GM12878 (cell line): Measurements from ENCODE around the gene MTFP1. TPM values are rescaled to one million over a fixed set of nuclear protein-coding genes. Genes with fewer than 3 reads are reported as not detected.

ENCODE experiments used
- ATAC-seq: fragments of 200-7000 bp; cut with Tn5 transposase; 3 replicates; pipeline ENCODE4 v1.9.1; 2020; ENCODE audit warnings: mild to moderate bottlenecking, moderate library complexity
- BruUV-seq: library from RNA; stranded (reverse); fragments of 400-500 nt; replicated peaks from 2 replicates; lab custom pipeline; 2021; lab: Mats Ljungman, UMichigan
- CTCF ChIA-PET: fragments of 300-600 bp; sonication (Branson Sonifier 250); formaldehyde crosslinking; extraction: SDS; loops from one replicate; lab custom pipeline; 2021; ENCODE audit warnings: inconsistent platforms; lab: Yijun Ruan, JAX
- POLR2A ChIA-PET: fragments of 350-600 bp; formaldehyde crosslinking; extraction: SDS; loops from one replicate; lab custom pipeline; 2021; ENCODE audit warnings: inconsistent platforms; lab: Charles Lee
- RAD21 ChIA-PET: fragments of 300-600 bp; sonication (Branson Sonifier 250); formaldehyde crosslinking; loops from one replicate; lab custom pipeline; 2023; ENCODE audit warnings: antibody characterized with exemption; ENCODE audit not compliant: unreplicated experiment; lab: Charles Lee
- SMC1A ChIA-PET: fragments of 300-600 bp; sonication (Branson Sonifier 250); formaldehyde crosslinking; loops from one replicate; lab custom pipeline; 2023; ENCODE audit not compliant: unreplicated experiment, uncharacterized antibody; lab: Charles Lee
- DNase-seq: peaks from one replicate; pipeline ENCODE4 v3.0.0-alpha.2; 2011; ENCODE audit warnings: low read depth, low spot score
- FAIRE-seq: peaks from 3 replicates; lab custom pipeline; 2011; peaks lifted over from hg19 to GRCh38; lab: Jason Lieb, UNC
- H2AFZ ChIP-seq: 2 replicates; pipeline ENCODE4 v1.6.0; 2011; ENCODE audit warnings: low read depth, low read length, control low read depth; ENCODE audit not compliant: control insufficient read depth
- H3K27ac ChIP-seq: 2 replicates; pipeline ENCODE4 v1.5.1; 2011; ENCODE audit warnings: control low read depth; ENCODE audit not compliant: control insufficient read depth, insufficient read depth
- H3K27me3 ChIP-seq, 2 experiments: replicated peaks in 1 of 2; 2 replicates each; pipeline versions ENCODE4 v1.6.0 to v1.6.1; 2011; ENCODE audit warnings: low read length in 1 of 2; ENCODE audit not compliant: control insufficient read depth in 2 of 2, insufficient read depth in 2 of 2
- H3K36me3 ChIP-seq, 2 experiments: 2 replicates each; pipeline ENCODE4 v1.5.1; 2011; ENCODE audit warnings: low read length in 1 of 2; ENCODE audit not compliant: control insufficient read depth in 2 of 2, insufficient read depth in 2 of 2
- H3K4me1 ChIP-seq: 2 replicates; pipeline ENCODE4 v1.6.1; 2011; ENCODE audit warnings: mild to moderate bottlenecking, low read length, moderate library complexity, mixed read lengths; ENCODE audit not compliant: control insufficient read depth, insufficient read depth
- H3K4me2 ChIP-seq: 2 replicates; pipeline ENCODE4 v1.6.0; 2011; ENCODE audit warnings: control low read depth; ENCODE audit not compliant: control insufficient read depth, insufficient read depth
- H3K4me3 ChIP-seq: fragments of 200-600 bp; sonication (generic); 2 replicates; pipeline ENCODE4 v1.5.1; 2016
- H3K79me2 ChIP-seq: 2 replicates; pipeline ENCODE4 v1.6.0; 2011; ENCODE audit warnings: low read length; ENCODE audit not compliant: control insufficient read depth, insufficient read depth
- H3K9ac ChIP-seq: 2 replicates; pipeline ENCODE4 v1.8.0; 2011; ENCODE audit warnings: low read length, control low read depth, mixed read lengths; ENCODE audit not compliant: control insufficient read depth, insufficient read depth
- H3K9me3 ChIP-seq: replicated peaks from 3 replicates; pipeline ENCODE4 v1.5.1; 2011; ENCODE audit warnings: mild to moderate bottlenecking, low read length; ENCODE audit not compliant: control insufficient read depth, insufficient read depth
- H4K20me1 ChIP-seq: 2 replicates; pipeline ENCODE4 v1.6.0; 2011; ENCODE audit not compliant: control insufficient read depth, insufficient read depth
- BCLAF1 ChIP-seq: fragments of 450-650 bp; IDR thresholded peaks from 2 replicates; pipeline ENCODE4 v1.6.1; 2017; ENCODE audit warnings: antibody characterized with exemption, mild to moderate bottlenecking, moderate library complexity
- CBX5 ChIP-seq: sonication (generic); IDR thresholded peaks from 2 replicates; pipeline ENCODE4 v1.6.1; 2016; ENCODE audit warnings: low read depth, moderate library complexity, mild to moderate bottlenecking, inconsistent platforms
- E4F1 ChIP-seq: fragments of 450-650 bp; IDR thresholded peaks from 2 replicates; pipeline ENCODE4 v1.6.1; 2018; ENCODE audit warnings: borderline replicate concordance, mild to moderate bottlenecking; ENCODE audit not compliant: partially characterized antibody
- GABPA ChIP-seq: IDR thresholded peaks from 2 replicates; pipeline ENCODE4 v1.6.1; 2014; ENCODE audit warnings: antibody characterized with exemption, low read depth, mild to moderate bottlenecking, inconsistent platforms
- MTA3 ChIP-seq: IDR thresholded peaks from 2 replicates; pipeline ENCODE4 v1.6.1; 2012; ENCODE audit warnings: low read length, inconsistent platforms, borderline replicate concordance
- MYC ChIP-seq: IDR thresholded peaks from 2 replicates; pipeline ENCODE4 v1.6.1; 2011; ENCODE audit warnings: mild to moderate bottlenecking, low read length, moderate library complexity, inconsistent platforms; ENCODE audit not compliant: insufficient read depth, insufficient replicate concordance, insufficient read length, severe bottlenecking
- NBN ChIP-seq: fragments of 450-650 bp; IDR thresholded peaks from 2 replicates; pipeline ENCODE4 v1.6.1; 2016
- POLR2AphosphoS2 ChIP-seq: IDR thresholded peaks from 2 replicates; pipeline ENCODE4 v1.6.1; 2011; ENCODE audit warnings: low read depth, mild to moderate bottlenecking, low read length, improper control_type of control experiment, moderate library complexity
- SKIL ChIP-seq: fragments of 450-650 bp; IDR thresholded peaks from 2 replicates; pipeline ENCODE4 v1.6.1; 2017; ENCODE audit warnings: mild to moderate bottlenecking, low read depth, inconsistent platforms; ENCODE audit not compliant: poor library complexity, severe bottlenecking
- ZBTB11 ChIP-seq: fragments of 450-650 bp; formaldehyde crosslinking; IDR thresholded peaks from 2 replicates; pipeline ENCODE4 v1.5.0; 2022; ENCODE audit warnings: mild to moderate bottlenecking, missing genetic modification characterization
- ZNF217 ChIP-seq: fragments of 450-650 bp; IDR thresholded peaks from 2 replicates; pipeline ENCODE4 v1.6.1; 2017; ENCODE audit warnings: antibody characterized with exemption, mild to moderate bottlenecking
- ZNF274 ChIP-seq: IDR thresholded peaks from one replicate; pipeline ENCODE4 v1.8.0; 2011; ENCODE audit not compliant: insufficient read length, insufficient read depth
- ZSCAN29 ChIP-seq: fragments of 450-650 bp; IDR thresholded peaks from 2 replicates; pipeline ENCODE4 v1.6.1; 2017; ENCODE audit warnings: mild to moderate bottlenecking, moderate library complexity
- WGBS: methylation state at CpG from one replicate; pipeline ENCODE4 v1.1.6; 2016; ENCODE audit warnings: low lambda C conversion rate; ENCODE audit not compliant: insufficient replicate concordance, insufficient coverage; ENCODE audit errors: missing lambda C conversion rate; 5-methylcytosine and 5-hydroxymethylcytosine counted together
- in situ Hi-C: fragments of 300-500 bp; cut with MboI; formaldehyde crosslinking; loops from 9 replicates; pipeline ENCODE4 v1.14.3; 2018; ENCODE audit warnings: mixed read lengths
- intact Hi-C: fragments of 100-400 bp; cut with micrococcal nuclease; formaldehyde crosslinking; loops from one replicate; pipeline ENCODE4 v1.14.2; 2022; ENCODE audit not compliant: unreplicated experiment
- polyA plus RNA-seq, 11 experiments: library from polyadenylated mRNA; depleted of rRNA in 4 of 11; unstranded in 6 of 11; stranded (reverse) in 5 of 11; fragments of >200 nt; fragmentation: Nextera tagmentation in 4 of 11; fragmentation: Illumina TruSeq in 1 of 11; extraction: Ambion mirVana in 4 of 11; extraction: Trizol in 1 of 11; gene quantifications; 1 replicate in 1 of 11; 2 replicates in 10 of 11; pipeline versions ENCODE4 v1.2.1 to v1.2.3, GENCODE V29; 2011 to 2016; ENCODE audit warnings: inconsistent platforms in 2 of 11, missing spikeins in 2 of 11, low read depth in 1 of 11
- total RNA-seq, 4 experiments: library from RNA; depleted of rRNA in 3 of 4; stranded (reverse); fragments of >200 nt in 3 of 4; fragmentation: Illumina TruSeq in 1 of 4; extraction: Trizol in 1 of 4; gene quantifications; 2 replicates each; pipeline versions ENCODE4 v1.2.1 to v1.2.3, GENCODE V29; 2013 to 2021

Gene MTFP1
- total and polyA plus RNA-seq, 10 of the 15 experiments (the other 5 are each of a cell fraction or from before 2014, with no cell fraction given): 20.5 to 133 (median 59.8) TPM

- whole genome bisulfite sequencing: 2% methylated on average over 9 of the region's 9 CpGs
- intact Hi-C loops: no loop called here
- ChIA-PET POLR2A (interaction anchor here (1.0 to 6.4 kb wide), 8 partner anchors 19 to 137 kb away, joined by 3 to 60 read pairs (median 12); partner anchors contain the start of genes SEC14L2 and TBC1D10A), CTCF (interaction anchor here (0.7 to 7.5 kb wide), 12 partner anchors 8 to 209 kb away, joined by 3 to 172 read pairs (median 6); partner anchors contain the start of genes CASTOR1 and SEC14L2), SMC1A (interaction anchor here (1.0 to 6.0 kb wide), 12 partner anchors 9 to 181 kb away, joined by 3 to 69 read pairs (median 7); partner anchors contain the start of gene RNF215), RAD21 (interaction anchor here (1.1 to 7.3 kb wide), 6 partner anchors 19 to 136 kb away, joined by 3 to 137 read pairs (median 14); partner anchors contain the start of genes CASTOR1, RNF215, SEC14L2 and TBC1D10A)
- BruUV-seq: no TSS peak
- H3K4me1 ChIP-seq: peaks cover 22% of the 10 kb centered on the region
- no peak for DNase-seq
- H3K4me2 ChIP-seq: peak overlapping the region; percentile 99
- peak overlapping the region; percentile 82 for H3K27ac ChIP-seq
- no peaks in the 10 kb centered on the region for H3K27me3 ChIP-seq
- peak overlapping the region; percentile 85 for H3K9ac ChIP-seq
- no peak for ATAC-seq
- no peak for FAIRE-seq
- in situ Hi-C loops: no loop called here
- H4K20me1 ChIP-seq: no peaks in the 10 kb centered on the region
- H3K79me2 ChIP-seq: peaks cover 45% of the 10 kb centered on the region
- no peaks in the 10 kb centered on the region; the same call in 2 of the 3 replicates for H3K9me3 ChIP-seq
- H3K36me3 ChIP-seq: peaks cover 3 to 14% of the 10 kb centered on the region in 2 experiments; a peak in 2 of 4 replicates
- H3K4me3 ChIP-seq: peak overlapping the region; percentile 65
- H2AFZ ChIP-seq: peak overlapping the region; percentile 38
- TF ChIP-seq MTA3 (no peak), ZNF217 (no peak), SKIL (no peak), ZSCAN29 (no peak), ZBTB11 (CRISPR knock-in tag) (no peak), NBN (no peak), BCLAF1 (no peak), CBX5 (no peak), ZNF274 (no peak), POLR2AphosphoS2 (no peak), MYC (no peak), E4F1 (no peak), GABPA (no peak)
Observed at GRCh38 chr22:30425327-30425615, 297 bp upstream of the MTFP1 start.
